ENCODE results near the gene HAGH.

The HAGH gene

DNA sequence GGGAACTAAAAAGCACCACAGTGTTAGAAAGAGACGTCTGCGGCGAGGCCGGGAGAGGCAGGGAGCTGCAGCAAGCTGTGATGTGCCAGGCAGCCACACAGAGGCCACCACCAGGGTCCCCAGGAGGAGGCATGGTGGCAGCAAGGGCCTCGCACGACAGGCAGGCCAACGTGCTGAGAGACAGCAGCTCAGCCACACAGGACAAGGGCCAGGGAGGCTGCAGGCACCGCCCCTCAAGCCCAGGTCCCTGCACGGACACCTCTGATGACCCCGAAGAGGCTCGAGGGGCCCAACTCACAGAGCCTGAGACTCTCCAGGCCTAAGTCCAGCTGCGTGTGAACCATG is 5.7 kb downstream of the HAGH start:
- H3K27ac Mint-ChIP-seq: no peak overlapping the region
- H3K27me3 Mint-ChIP-seq: no peaks in the 10 kb centered on the region
- H3K36me3 Mint-ChIP-seq: no peaks in the 10 kb centered on the region
- no peaks in the 10 kb centered on the region for H3K9me3 Mint-ChIP-seq (ENCODE audit: low read depth)
- peaks cover 20% of the 10 kb centered on the region for H3K4me1 Mint-ChIP-seq (ENCODE audit: low read depth)
- no peak overlapping the region for H3K4me3 Mint-ChIP-seq

DNA sequence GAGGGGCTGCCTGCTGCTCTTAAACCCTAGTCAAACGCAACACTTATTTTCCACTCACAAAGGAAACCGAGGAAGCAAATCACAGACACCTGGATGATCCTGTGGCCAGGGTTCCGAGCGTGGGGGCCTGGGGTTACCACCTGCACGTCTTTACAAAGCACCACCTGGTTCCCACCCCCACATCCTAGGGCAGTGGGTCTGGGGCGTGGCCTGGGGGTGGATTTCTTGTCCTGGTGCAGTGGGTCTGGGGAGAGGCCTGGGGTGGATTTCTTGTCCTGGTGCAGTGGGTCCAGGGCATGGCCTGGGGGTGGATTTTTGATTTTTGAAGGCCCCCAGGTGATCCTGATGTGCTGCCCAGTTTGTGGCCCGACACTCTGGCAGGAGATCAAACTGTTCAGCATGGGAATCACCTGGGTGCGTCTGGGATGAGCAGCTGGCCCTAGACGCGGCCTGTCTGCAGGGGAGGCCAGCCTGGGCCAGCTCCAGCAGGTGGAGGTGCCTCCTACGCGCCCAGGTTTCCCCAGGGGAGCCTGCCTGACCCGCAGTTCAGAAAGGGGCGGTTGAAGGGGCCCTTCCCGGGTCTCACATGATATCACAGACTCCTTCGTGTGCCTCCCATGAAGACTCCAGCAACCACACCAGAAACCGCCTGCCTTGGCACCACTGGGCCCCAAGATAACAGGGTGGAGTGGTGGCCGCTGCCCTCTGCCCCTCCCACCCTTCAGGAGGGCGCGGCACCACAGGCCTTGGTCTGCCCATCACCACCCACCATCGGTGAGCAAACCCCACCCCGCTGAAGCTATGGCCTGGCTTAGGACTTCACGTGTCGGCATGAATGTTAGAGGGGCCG is 6.3 kb downstream of the HAGH start:
- H3K9me3 Mint-ChIP-seq (ENCODE audit: low read depth): no peaks in the 10 kb centered on the region
- H3K27me3 Mint-ChIP-seq: no peaks in the 10 kb centered on the region
- no peaks in the 10 kb centered on the region for H3K36me3 Mint-ChIP-seq
- H3K27ac Mint-ChIP-seq: no peak overlapping the region
- H3K4me3 Mint-ChIP-seq: no peak overlapping the region
- H3K4me1 Mint-ChIP-seq (ENCODE audit: low read depth): peaks cover 15% of the 10 kb centered on the region

DNA sequence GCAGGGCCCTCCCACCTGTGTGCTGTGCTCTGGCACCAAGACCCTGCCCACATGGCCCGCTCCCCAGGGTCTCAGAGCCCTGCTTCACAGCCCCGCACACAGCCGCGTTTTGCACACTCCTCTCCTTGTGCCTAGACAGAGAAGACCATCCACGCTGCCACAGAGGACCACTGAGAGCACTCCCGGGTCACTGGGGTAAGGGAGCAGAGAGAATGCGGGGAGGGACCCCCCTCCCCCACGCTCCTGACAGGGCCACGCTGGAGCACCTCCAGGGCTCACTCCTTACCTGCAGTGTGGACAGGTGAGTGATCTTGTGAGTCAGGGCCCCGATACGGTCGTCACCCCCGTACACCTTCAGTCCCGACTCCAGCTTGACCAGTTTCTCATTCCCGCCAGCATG is 7.0 kb downstream of the HAGH start:
- Mint-ChIP-seq H3K4me1 (ENCODE audit: low read depth) (peaks cover 10% of the 10 kb centered on the region), H3K4me3 (no peak overlapping the region), H3K27me3 (no peaks in the 10 kb centered on the region), H3K36me3 (no peaks in the 10 kb centered on the region), H3K27ac (no peak overlapping the region), H3K9me3 (ENCODE audit: low read depth) (no peaks in the 10 kb centered on the region)

DNA sequence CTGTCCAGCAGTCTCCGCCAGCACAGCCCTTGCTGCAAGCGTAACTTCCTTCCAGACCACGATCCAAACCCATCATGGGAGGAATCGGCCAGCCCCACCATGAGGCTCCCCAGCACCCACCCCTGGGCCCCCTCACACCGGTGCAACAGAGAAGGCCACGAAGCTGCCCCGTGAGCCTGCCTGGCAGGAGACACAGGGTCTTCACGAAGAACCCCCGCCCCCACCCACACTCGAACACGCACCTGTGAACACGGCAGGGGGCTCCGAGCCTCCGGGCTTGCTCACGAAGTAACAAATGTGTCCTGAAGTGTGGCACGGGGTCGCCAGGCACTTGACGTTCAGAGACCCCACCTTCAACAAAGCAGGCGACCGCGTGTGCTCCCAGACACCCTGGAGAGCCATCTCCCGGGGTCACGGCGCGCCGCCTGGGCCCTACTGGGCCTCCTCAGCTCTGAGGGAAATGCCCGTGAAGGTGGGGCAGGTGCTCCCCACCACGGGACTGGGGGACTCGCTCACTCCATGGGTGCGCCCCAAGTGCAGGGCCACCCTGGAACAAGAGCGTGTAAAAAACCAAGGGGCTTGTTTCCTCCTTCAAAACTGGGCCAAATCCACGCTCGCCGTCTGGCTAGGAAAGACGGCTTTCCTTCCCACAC is 7.6 kb downstream of the HAGH start:
- no peaks in the 10 kb centered on the region for H3K36me3 Mint-ChIP-seq
- H3K27ac Mint-ChIP-seq: no peak overlapping the region
- H3K27me3 Mint-ChIP-seq: no peaks in the 10 kb centered on the region
- peaks cover 4% of the 10 kb centered on the region for H3K4me1 Mint-ChIP-seq (ENCODE audit: low read depth)
- no peaks in the 10 kb centered on the region for H3K9me3 Mint-ChIP-seq (ENCODE audit: low read depth)
- no peak overlapping the region for H3K4me3 Mint-ChIP-seq

DNA sequence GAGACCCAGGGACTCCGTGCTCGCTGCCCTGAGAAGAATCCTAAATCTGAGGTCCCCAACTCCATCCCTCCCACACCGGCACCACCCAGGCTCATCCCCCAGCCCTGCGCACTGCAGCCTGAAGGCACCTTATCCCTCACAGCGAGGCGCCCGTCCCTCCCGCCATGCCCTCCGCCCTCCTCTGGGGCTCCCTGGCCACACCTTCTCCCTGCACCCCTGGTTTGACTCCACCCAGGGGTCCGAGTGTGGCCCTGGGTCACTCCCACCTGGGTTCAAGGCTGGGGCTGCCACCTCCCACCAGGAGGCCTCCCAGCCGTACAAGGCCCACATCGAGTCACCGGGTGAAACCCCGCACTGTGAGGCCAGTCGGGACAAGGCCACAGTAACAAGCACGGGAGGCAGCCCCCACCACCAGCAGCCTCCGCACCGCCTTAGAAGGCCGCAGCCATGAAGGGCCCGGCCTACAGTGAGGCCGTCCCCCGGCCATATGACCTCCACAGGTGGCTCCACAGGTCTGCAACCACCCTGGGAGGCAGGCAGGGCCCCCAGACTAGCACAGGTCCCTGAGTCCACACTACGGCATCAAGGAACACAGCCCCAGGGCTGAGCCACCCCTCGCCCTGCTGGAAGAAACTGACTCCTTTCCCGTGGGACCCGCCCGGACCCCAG is 8.3 kb downstream of the HAGH start:
- Mint-ChIP-seq H3K4me3 (no peak overlapping the region), H3K9me3 (ENCODE audit: low read depth) (no peaks in the 10 kb centered on the region), H3K4me1 (ENCODE audit: low read depth) (peaks cover under 1% of the 10 kb centered on the region), H3K27ac (no peak overlapping the region), H3K27me3 (no peaks in the 10 kb centered on the region), H3K36me3 (no peaks in the 10 kb centered on the region)

DNA sequence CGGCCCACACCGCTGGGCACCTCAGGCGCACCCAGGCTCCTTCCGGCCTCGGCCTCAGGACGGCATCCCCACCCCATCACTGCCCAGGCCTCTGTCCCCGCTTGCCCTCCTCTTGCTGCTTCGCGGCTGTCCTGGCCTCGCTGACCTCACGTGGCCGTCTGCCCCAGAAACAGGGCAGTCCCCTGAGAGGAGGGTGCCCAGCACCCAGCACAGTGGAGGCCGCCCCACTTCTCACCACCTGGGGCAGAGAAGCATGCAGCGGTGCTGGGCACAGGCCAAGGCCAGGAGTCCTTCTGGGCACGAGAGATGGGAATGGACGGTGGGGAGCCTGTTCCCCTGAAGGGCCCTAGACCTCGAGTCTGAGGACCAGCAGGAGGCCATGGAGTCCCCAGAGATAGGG is 8.9 kb downstream of the HAGH start:
- Mint-ChIP-seq H3K27me3 (no peaks in the 10 kb centered on the region), H3K4me3 (no peak overlapping the region), H3K4me1 (ENCODE audit: low read depth) (peaks cover 6% of the 10 kb centered on the region), H3K9me3 (ENCODE audit: low read depth) (no peaks in the 10 kb centered on the region), H3K36me3 (no peaks in the 10 kb centered on the region), H3K27ac (no peak overlapping the region)

DNA sequence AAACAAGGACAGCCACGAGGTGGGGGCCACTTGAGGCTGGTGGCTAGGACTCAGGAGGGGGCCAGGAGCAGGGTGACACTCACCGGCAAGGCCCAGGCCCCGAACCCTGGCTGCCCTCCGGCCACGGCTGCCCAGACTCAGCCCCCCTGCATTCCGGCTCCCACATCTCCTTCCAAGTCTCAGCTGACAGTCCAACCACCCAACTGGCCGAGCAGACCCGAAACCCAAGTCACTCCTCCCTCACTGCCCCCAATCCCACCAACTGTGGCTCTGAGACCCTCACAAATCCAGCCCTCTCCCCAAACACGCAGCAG is 9.4 kb downstream of the HAGH start:
- H3K36me3 Mint-ChIP-seq: no peaks in the 10 kb centered on the region
- H3K27ac Mint-ChIP-seq: no peak overlapping the region
- no peak overlapping the region for H3K4me3 Mint-ChIP-seq
- H3K4me1 Mint-ChIP-seq (ENCODE audit: low read depth): peaks cover 10% of the 10 kb centered on the region
- no peaks in the 10 kb centered on the region for H3K27me3 Mint-ChIP-seq
- no peaks in the 10 kb centered on the region for H3K9me3 Mint-ChIP-seq (ENCODE audit: low read depth)

DNA sequence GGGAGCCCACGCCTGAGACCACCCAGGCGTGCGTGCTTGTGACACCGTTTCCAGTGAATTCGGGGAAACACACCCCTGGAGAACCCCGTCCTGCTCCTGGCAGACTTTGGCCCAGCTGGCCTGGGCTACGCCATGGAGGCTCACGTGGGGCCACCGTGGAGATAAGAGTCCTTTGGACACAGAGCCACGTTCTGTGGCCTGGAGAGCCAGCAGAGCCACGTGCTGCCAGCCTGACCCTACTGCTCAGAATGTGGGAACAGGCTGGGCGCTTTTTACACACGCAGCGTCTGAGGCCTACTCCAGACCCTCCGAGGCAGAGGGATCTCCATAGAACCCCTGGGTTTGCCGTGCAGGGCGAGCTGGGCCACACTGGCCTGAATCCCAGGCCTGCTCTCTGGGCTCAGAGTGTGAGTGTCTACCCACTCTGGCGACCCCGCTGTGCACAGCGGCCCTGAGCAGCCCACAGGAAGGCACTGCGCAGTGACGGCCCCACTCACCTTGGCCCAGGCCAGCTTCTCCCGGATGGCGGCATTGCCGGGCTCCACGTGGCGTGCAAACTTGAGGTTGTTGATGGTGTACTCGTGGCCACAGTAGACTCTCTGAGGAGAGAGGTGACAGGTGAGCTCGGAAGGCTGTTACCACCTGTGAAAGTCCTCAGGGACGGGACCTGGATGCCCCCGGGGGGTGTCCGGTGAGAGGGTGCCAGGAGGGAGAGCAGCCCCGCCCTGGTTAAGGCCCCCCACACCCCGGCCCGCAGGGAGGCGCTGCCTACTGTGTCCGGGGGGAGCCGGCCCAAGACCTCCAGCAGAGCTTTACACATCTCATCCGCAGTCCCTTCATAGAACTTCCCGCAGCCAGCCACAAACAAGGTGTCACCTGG is 10.0 kb downstream of the HAGH start:
- Mint-ChIP-seq H3K4me3 (no peak overlapping the region), H3K27ac (no peak overlapping the region), H3K36me3 (no peaks in the 10 kb centered on the region), H3K27me3 (no peaks in the 10 kb centered on the region), H3K4me1 (ENCODE audit: low read depth) (peaks cover 10% of the 10 kb centered on the region), H3K9me3 (ENCODE audit: low read depth) (no peaks in the 10 kb centered on the region)

DNA sequence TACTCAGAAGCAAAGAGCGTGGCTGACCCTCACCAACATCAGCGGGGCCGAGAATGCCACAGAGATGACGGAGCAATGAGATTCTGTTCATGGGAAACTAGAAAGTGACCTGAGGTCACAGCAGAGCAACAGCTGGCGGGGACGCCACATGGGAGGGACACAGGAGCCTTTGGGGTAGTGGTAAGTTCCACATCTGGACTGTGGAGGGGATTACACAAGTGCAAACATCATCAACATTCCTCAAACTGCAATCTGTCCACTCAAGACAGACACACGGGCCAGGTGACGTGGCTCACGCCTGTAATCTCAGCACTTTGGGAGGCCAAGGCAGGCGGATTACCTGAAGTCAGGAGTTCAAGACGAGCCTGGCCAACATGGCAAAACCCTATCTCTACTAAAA is 11.2 kb downstream of the HAGH start:
- peaks cover 10% of the 10 kb centered on the region for H3K4me1 Mint-ChIP-seq (ENCODE audit: low read depth)
- H3K9me3 Mint-ChIP-seq (ENCODE audit: low read depth): no peaks in the 10 kb centered on the region
- no peak overlapping the region for H3K4me3 Mint-ChIP-seq
- H3K36me3 Mint-ChIP-seq: no peaks in the 10 kb centered on the region
- peak overlapping the region; percentile 50 for H3K27ac Mint-ChIP-seq
- H3K27me3 Mint-ChIP-seq: no peaks in the 10 kb centered on the region

DNA sequence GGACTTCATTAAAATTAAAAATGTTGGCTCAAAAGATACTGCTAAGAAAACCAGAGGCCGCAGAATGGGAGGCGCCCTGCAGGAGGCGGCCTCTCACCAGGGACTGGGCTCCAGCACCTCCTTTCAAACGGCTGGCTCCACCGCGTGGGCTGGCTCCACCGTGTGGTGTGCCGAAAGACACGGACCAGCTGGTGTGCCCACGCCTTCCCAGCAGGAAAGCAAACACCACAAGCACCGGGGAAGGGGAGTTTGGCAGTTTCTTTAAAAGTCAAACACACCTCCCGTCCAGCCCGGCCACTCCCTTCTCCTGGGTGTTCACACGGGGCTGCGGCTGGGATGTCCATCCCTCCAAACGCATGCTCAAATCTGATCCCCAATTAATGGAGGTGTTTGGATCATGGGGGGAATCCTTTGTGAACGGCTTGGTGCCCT is 13.9 kb downstream of the HAGH start:
- Mint-ChIP-seq H3K4me1 (ENCODE audit: low read depth) (peaks cover 10% of the 10 kb centered on the region), H3K27me3 (no peaks in the 10 kb centered on the region), H3K9me3 (ENCODE audit: low read depth) (no peaks in the 10 kb centered on the region), H3K27ac (peak overlapping the region; percentile 82), H3K36me3 (no peaks in the 10 kb centered on the region), H3K4me3 (no peak overlapping the region)

DNA sequence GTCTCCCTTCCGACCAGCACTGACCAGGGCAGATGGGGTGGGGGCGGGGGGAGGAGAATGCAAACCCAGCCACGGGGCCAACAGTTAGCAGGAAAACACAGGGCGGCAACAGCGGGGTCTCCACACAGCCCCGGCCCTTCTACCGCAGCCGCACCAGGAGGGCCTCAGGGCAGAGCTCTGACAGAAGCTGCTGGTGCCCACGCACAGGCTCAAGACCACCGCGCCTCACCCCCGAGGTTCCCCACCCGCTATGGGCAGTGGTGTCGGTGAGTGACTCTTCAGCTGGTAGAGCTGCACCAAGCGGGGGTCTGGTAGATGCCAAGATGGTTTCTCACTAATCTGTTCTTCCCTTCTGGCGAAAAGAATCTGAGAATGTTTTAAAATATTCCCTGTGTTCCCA is 16.1 kb downstream of the HAGH start:
- Mint-ChIP-seq H3K27ac (no peak overlapping the region), H3K4me3 (no peak overlapping the region), H3K36me3 (peaks cover 7% of the 10 kb centered on the region), H3K27me3 (no peaks in the 10 kb centered on the region), H3K9me3 (ENCODE audit: low read depth) (no peaks in the 10 kb centered on the region), H3K4me1 (ENCODE audit: low read depth) (peaks cover 10% of the 10 kb centered on the region)

DNA sequence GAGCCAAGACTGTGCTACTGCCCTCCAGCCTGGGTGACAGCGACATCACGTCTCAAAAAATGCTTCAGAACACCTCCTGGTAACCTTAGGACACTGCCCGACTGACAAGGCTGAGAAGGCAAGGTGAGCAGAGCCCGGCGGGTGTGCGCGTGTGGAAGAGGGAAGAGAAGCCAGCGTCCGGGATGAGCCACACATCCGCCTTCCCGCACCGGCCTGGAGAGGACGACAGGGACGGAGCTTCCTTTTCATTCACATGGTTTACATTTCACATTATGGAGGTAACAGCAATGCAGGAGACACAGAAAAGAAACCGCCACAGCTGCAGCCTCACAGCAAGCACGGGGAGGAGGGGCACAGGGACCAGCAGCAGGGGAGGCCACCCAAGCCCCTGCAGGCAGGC is 16.5 kb downstream of the HAGH start:
- no peak overlapping the region for H3K27ac Mint-ChIP-seq
- peaks cover 10% of the 10 kb centered on the region for H3K4me1 Mint-ChIP-seq (ENCODE audit: low read depth)
- peaks cover 8% of the 10 kb centered on the region for H3K36me3 Mint-ChIP-seq
- H3K4me3 Mint-ChIP-seq: no peak overlapping the region
- no peaks in the 10 kb centered on the region for H3K27me3 Mint-ChIP-seq
- no peaks in the 10 kb centered on the region for H3K9me3 Mint-ChIP-seq (ENCODE audit: low read depth)

DNA sequence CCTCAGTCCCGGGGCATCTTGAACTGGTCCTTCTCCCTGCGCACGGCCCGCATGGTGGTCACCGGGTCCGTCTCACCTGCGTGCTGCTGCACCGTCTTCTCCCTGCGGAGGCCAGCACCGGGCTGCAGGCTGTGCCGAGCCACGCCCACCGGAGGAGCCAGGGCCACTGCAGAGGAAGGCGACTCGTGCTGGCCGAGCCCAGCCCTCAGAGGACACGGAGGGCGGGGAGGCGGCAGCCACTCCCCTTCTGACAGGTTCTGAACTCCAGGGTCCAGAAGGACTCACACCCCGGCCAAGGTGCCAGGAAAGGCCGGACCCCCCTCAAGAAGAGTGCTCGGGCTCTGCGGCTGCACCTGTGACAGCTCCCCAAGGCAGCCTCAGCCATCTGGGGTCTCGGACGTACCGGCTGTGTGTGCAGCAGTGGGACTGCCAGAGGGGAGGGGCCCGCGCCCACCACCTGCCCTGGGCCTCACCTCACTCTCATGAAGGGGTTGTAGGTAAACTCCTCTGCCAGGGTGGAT is 17.3 kb downstream of the HAGH start:
- H3K27ac Mint-ChIP-seq: no peak overlapping the region
- H3K4me3 Mint-ChIP-seq: no peak overlapping the region
- H3K4me1 Mint-ChIP-seq (ENCODE audit: low read depth): peaks cover 10% of the 10 kb centered on the region
- H3K27me3 Mint-ChIP-seq: no peaks in the 10 kb centered on the region
- peaks cover 8% of the 10 kb centered on the region for H3K36me3 Mint-ChIP-seq
- H3K9me3 Mint-ChIP-seq (ENCODE audit: low read depth): no peaks in the 10 kb centered on the region

DNA sequence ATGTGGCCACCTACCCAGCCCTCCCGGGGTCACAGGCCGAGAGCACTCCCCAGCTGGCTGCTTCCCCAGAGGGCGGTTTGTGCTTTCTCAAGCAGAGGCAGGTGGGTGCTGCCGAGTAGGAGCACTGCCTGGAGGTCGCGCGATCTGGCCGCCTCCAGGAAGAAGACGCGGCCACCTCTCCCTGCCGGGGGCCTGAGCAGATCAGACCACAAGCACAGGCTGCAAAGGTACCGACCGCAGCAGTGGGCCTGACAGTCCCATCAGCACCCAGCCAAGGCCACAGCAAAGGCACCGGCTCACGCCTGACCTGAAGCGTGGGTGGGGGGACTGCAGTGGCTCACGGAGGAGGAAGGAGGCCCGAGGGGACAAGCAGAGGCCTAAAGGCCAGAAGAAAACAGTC is 17.9 kb downstream of the HAGH start:
- H3K4me3 Mint-ChIP-seq: no peak overlapping the region
- H3K4me1 Mint-ChIP-seq (ENCODE audit: low read depth): peaks cover 10% of the 10 kb centered on the region
- H3K9me3 Mint-ChIP-seq (ENCODE audit: low read depth): no peaks in the 10 kb centered on the region
- peaks cover 8% of the 10 kb centered on the region for H3K36me3 Mint-ChIP-seq
- no peaks in the 10 kb centered on the region for H3K27me3 Mint-ChIP-seq
- H3K27ac Mint-ChIP-seq: no peak overlapping the region

DNA sequence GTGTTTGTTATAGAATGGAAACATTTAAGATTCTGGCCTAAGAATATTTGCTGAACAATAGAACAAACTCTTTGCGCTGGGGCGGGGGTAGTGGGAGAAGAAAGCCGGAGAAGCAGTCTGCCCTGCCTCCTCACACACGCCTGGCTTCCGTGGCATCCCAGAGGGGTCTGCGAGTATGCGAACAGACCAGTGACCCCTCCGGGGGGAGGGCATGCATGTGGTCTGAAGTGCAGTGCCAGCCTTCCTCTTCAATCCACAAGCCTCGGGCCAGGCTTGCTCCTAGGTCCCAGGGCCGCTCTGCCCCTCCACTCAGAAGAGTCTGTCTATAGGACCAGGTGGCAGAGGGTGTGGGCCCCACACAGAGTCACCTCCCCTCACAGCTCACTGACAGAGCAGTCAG is 19.0 kb downstream of the HAGH start:
- no peaks in the 10 kb centered on the region for H3K27me3 Mint-ChIP-seq
- peaks cover 3% of the 10 kb centered on the region for H3K4me1 Mint-ChIP-seq (ENCODE audit: low read depth)
- H3K9me3 Mint-ChIP-seq (ENCODE audit: low read depth): no peaks in the 10 kb centered on the region
- peaks cover 8% of the 10 kb centered on the region for H3K36me3 Mint-ChIP-seq
- H3K27ac Mint-ChIP-seq: no peak overlapping the region
- H3K4me3 Mint-ChIP-seq: no peak overlapping the region
